ENCODE measurements around the gene IGSF6. TPM values are rescaled to one million over a fixed set of nuclear protein-coding genes. Genes with fewer than 3 reads are reported as not detected.

Gene IGSF6
- total RNA-seq, 1 donor from 2014 or later, result 0.04 TPM

DNA sequence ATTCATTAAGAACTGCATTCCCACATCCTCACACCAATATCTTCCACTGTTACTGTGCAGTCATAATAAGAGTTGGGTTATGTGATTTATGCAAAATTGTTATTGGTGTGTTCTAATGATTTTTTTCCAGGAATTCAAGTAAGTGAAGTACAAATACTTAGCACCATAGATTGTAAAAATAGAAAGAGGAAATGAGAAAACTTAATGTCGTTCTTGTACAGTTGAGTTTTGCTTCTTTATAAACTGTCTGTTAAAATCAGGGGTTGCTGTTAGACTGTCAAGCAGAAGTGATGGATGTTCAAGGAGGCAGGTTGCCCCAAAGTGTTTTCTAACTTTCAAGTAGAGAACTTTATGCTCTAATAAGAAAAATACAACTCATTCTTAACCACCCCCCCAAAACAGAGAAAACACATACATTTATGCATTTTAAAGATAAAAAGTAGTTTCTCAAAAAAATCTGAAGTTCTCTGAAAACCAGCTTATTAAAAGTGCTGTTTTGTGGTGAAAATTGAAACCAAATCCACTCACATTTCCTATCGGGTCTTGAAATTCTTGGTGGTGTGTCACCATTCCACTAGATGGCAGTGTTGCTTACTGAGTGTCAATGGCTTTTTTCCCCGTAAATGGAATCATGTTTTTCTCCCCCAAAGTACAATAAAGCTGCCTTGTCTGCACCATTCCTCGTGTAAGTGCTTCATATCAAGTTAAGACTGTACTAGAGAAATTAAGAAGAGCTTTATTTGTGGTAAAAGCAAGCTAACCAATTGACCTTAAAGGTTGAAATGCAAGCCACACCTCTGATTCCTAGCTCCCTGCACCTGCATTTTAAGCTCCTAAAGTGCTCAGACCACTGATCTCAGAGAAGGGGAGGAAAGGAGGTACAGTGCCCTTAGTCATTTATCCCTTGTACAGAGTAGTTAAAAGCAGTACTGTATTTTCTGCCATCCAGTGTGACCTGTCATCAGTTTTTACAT, 4.7 kb upstream of the IGSF6 start:
- TF ChIP-seq, protein P1, sequence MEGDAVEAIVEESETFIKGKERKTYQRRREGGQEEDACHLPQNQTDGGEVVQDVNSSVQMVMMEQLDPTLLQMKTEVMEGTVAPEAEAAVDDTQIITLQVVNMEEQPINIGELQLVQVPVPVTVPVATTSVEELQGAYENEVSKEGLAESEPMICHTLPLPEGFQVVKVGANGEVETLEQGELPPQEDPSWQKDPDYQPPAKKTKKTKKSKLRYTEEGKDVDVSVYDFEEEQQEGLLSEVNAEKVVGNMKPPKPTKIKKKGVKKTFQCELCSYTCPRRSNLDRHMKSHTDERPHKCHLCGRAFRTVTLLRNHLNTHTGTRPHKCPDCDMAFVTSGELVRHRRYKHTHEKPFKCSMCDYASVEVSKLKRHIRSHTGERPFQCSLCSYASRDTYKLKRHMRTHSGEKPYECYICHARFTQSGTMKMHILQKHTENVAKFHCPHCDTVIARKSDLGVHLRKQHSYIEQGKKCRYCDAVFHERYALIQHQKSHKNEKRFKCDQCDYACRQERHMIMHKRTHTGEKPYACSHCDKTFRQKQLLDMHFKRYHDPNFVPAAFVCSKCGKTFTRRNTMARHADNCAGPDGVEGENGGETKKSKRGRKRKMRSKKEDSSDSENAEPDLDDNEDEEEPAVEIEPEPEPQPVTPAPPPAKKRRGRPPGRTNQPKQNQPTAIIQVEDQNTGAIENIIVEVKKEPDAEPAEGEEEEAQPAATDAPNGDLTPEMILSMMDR (IDR thresholded peaks at IDR 0.05; ENCODE audit: insufficient read depth, low read length, poor library complexity, severe bottlenecking), result peak; percentile 83
- peak; percentile 14 for DNase-seq (ENCODE audit: low read depth)
- Histone ChIP-seq H3K27me3 (ENCODE audit: control insufficient read depth, insufficient read depth, low read length) (no peaks in the 10 kb centered on the region), H3K36me3 (ENCODE audit: control insufficient read depth, insufficient read depth, low read length) (no peaks in the 10 kb centered on the region), H3K4me3 (ENCODE audit: low read depth, low read length) (no peak overlapping the region)

DNA sequence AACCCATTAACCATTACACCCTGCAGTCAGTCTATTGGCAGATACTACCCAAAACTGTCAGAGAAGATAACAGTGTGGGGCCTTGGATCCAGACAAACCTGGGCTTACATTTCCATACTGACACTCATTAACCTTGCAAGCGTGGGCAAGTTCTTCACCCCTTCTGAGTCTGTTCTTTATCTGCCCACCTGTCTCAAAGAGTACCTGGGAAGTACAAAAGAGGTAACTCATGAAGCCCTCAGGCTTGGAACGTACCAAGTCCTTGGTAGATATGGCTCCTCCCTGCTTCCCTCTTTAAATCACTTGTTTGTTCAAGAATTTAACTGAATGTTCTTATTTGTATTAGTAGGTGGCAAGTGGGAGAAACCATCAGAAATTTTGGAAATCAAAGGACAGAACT, 2.5 kb upstream of the IGSF6 start:
- no peak overlapping the region for H3K4me3 ChIP-seq (ENCODE audit: low read depth, low read length)
- H3K27me3 ChIP-seq (ENCODE audit: control insufficient read depth, insufficient read depth, low read length), result no peaks in the 10 kb centered on the region
- TF ChIP-seq, protein P1 (IDR thresholded peaks at IDR 0.05; ENCODE audit: insufficient read depth, low read length, poor library complexity, severe bottlenecking), result no peak
- DNase-seq (ENCODE audit: low read depth), result no peak
- H3K36me3 ChIP-seq (ENCODE audit: control insufficient read depth, insufficient read depth, low read length), result no peaks in the 10 kb centered on the region

DNA sequence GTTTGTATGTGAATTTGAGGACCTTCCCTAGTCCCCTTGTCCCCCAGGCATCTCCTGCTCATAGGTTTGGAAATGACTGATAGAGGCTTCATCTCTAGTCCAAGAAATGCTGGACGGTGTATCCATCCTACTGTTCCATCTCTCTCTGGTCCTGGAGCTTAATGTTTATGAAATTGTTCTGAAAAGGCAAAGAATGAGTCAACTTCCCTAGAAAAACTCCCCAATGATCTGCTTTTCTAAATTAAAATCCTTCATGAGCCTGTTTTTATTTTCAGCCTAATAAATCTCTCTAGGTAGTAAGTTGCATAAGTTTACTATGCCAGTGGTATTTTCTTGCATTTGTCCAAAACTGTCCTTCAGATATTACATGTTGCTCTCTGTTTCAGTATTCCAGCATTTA, 2.1 kb upstream of the IGSF6 start:
- no peak for DNase-seq (ENCODE audit: low read depth)
- no peak overlapping the region for H3K4me3 ChIP-seq (ENCODE audit: low read depth, low read length)
- no peaks in the 10 kb centered on the region for H3K27me3 ChIP-seq (ENCODE audit: control insufficient read depth, insufficient read depth, low read length)
- H3K36me3 ChIP-seq (ENCODE audit: control insufficient read depth, insufficient read depth, low read length), result no peaks in the 10 kb centered on the region
- TF ChIP-seq, protein P1 (IDR thresholded peaks at IDR 0.05; ENCODE audit: insufficient read depth, low read length, poor library complexity, severe bottlenecking), result no peak

DNA sequence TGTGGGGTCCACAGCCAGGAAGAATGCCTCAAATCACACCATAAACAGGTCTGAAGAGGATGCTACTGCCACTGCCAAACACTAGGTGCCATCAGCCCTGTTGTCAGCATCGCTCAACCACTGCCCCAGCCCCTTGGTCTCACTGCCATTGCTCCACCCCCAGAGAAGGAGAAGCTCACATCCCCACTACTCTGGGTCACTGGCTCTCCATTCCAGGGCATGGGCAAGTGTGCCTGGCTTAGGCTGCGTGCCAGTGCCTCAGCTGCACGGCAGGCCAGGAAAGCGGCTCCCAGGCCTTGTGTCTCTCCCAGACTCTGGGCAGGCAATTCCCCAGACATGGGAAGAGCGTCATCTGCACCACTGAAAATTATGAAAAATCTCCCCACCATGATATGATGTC, 1.2 kb upstream of the IGSF6 start:
- TF ChIP-seq, protein P1 (IDR thresholded peaks at IDR 0.05; ENCODE audit: insufficient read depth, low read length, poor library complexity, severe bottlenecking), result no peak
- no peak for DNase-seq (ENCODE audit: low read depth)
- H3K36me3 ChIP-seq (ENCODE audit: control insufficient read depth, insufficient read depth, low read length), result no peaks in the 10 kb centered on the region
- no peaks in the 10 kb centered on the region for H3K27me3 ChIP-seq (ENCODE audit: control insufficient read depth, insufficient read depth, low read length)
- H3K4me3 ChIP-seq (ENCODE audit: low read depth, low read length), result no peak overlapping the region

DNA sequence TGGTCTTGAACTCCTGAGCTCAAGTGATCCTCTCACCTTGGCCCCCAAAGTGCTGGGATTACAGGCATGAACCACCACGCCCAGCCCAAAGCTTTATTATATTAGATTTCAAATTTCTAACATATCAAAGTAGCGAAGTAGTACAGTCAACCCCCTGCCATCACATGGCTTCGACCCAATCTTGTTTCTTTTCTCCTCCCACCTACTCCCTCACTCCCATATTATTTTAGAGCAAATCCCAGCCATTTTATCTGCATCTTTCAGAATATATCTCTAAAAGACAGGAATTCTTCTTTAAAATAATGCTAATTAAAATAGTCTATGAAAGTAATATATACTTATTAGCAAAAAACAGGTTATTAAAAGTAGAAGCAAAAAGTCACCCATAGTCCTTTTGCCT, 893 bp downstream of the IGSF6 start:
- TF ChIP-seq, protein P1 (IDR thresholded peaks at IDR 0.05; ENCODE audit: insufficient read depth, low read length, poor library complexity, severe bottlenecking), result no peak
- Histone ChIP-seq H3K36me3 (ENCODE audit: control insufficient read depth, insufficient read depth, low read length) (no peaks in the 10 kb centered on the region), H3K4me3 (ENCODE audit: low read depth, low read length) (no peak overlapping the region), H3K27me3 (ENCODE audit: control insufficient read depth, insufficient read depth, low read length) (no peaks in the 10 kb centered on the region)
- no peak for DNase-seq (ENCODE audit: low read depth)

Measured in kidney epithelial cell (primary cell).